Keratinocyte (primary cell): ENCODE data around the gene GRIPAP1. TPM values are rescaled to one million over a fixed set of nuclear protein-coding genes. Genes with fewer than 3 reads are reported as not detected.

Source experiments
- DNase-seq: peaks from one replicate; pipeline ENCODE4 v3.0.0-alpha.2; 2011; ENCODE audit warnings: low read depth, missing footprints, low spot score
- FAIRE-seq: peaks from 2 replicates; lab custom pipeline; 2011; peaks lifted over from hg19 to GRCh38; lab: Jason Lieb, UNC
- H2AFZ ChIP-seq: 2 replicates; pipeline ENCODE4 v1.6.0; 2012; ENCODE audit warnings: low read length, control low read depth, inconsistent platforms; ENCODE audit not compliant: control insufficient read depth
- H3K27ac ChIP-seq: 2 replicates; pipeline ENCODE4 v1.5.1; 2011; ENCODE audit warnings: low read length; ENCODE audit not compliant: control insufficient read depth, insufficient read depth
- H3K27me3 ChIP-seq: 3 replicates; pipeline ENCODE4 v1.6.0; 2011; ENCODE audit warnings: low read length; ENCODE audit not compliant: control insufficient read depth, insufficient read depth; ENCODE audit errors: extremely low read depth
- H3K36me3 ChIP-seq, 2 experiments: 2 replicates in 1 of 2; 3 replicates in 1 of 2; pipeline ENCODE4 v1.5.1; 2011; ENCODE audit warnings: low read length in 2 of 2, mild to moderate bottlenecking in 1 of 2; ENCODE audit not compliant: control insufficient read depth in 2 of 2, insufficient read depth in 2 of 2; ENCODE audit errors: extremely low read depth in 1 of 2
- H3K4me1 ChIP-seq: 3 replicates; pipeline ENCODE4 v1.5.1; 2011; ENCODE audit warnings: low read length; ENCODE audit not compliant: control insufficient read depth, insufficient read depth; ENCODE audit errors: extremely low read depth
- H3K4me2 ChIP-seq: 3 replicates; pipeline ENCODE4 v1.6.0; 2011; ENCODE audit warnings: low read depth, low read length; ENCODE audit not compliant: control insufficient read depth, insufficient read depth; ENCODE audit errors: extremely low read depth
- H3K4me3 ChIP-seq, 3 experiments: fragments of 200-600 bp in 1 of 3; sonication (generic) in 1 of 3; 2 replicates in 2 of 3; 3 replicates in 1 of 3; pipeline ENCODE4 v1.5.1; 2011 to 2016; ENCODE audit warnings: low read length in 3 of 3, mild to moderate bottlenecking in 3 of 3, control low read depth in 2 of 3, inconsistent platforms in 1 of 3, low read depth in 1 of 3, mixed read lengths in 1 of 3, mixed run types in 1 of 3, moderate library complexity in 1 of 3; ENCODE audit not compliant: control insufficient read depth in 2 of 3, insufficient read depth in 2 of 3; ENCODE audit errors: extremely low read depth in 1 of 3
- H3K79me2 ChIP-seq: 2 replicates; pipeline ENCODE4 v1.6.0; 2012; ENCODE audit warnings: low read length; ENCODE audit not compliant: control insufficient read depth, insufficient read depth
- H3K9ac ChIP-seq: 3 replicates; pipeline ENCODE4 v1.6.0; 2011; ENCODE audit warnings: low read length; ENCODE audit not compliant: control insufficient read depth, insufficient read depth; ENCODE audit errors: extremely low read depth
- H3K9me1 ChIP-seq: 3 replicates; pipeline ENCODE4 v1.6.0; 2011; ENCODE audit warnings: low read length; ENCODE audit not compliant: control insufficient read depth, insufficient read depth; ENCODE audit errors: extremely low read depth
- H3K9me3 ChIP-seq: 2 replicates; pipeline ENCODE4 v1.5.1; 2012; ENCODE audit warnings: low read depth, low read length; ENCODE audit not compliant: control insufficient read depth
- H4K20me1 ChIP-seq: 3 replicates; pipeline ENCODE4 v1.6.0; 2011; ENCODE audit warnings: low read length; ENCODE audit not compliant: control insufficient read depth, insufficient read depth; ENCODE audit errors: extremely low read depth
- EZH2 ChIP-seq: IDR thresholded peaks from one replicate; pipeline ENCODE4 v1.6.1; 2012; ENCODE audit warnings: inconsistent platforms, mild to moderate bottlenecking, low read length, moderate library complexity
- dilution Hi-C: fragments of 300-500 bp; cut with MboI; formaldehyde crosslinking; loops from one replicate; pipeline ENCODE4 v1.7.0; 2020; ENCODE audit warnings: low sequenced_read_pairs; ENCODE audit not compliant: extremely low pct_ligation_motif_present
- polyA plus RNA-seq, 5 experiments: library from polyadenylated mRNA; depleted of rRNA in 3 of 5; stranded (reverse) in 3 of 5; stranded (forward) in 1 of 5; unstranded in 1 of 5; fragments of >200 nt; gene quantifications; 1 replicate in 1 of 5; 2 replicates in 3 of 5; 3 replicates in 1 of 5; pipeline versions ENCODE4 v1.2.1 to v1.2.3, GENCODE V29; 2011 to 2012; ENCODE audit warnings: missing spikeins in 2 of 5, low read depth in 1 of 5, low replicate concordance in 1 of 5
- TF ChIP-seq, protein P1 (sequence below), 3 experiments: IDR thresholded peaks in 1 of 3; conservative IDR thresholded peaks in 1 of 3; optimal IDR thresholded peaks in 1 of 3; 2 replicates in 2 of 3; 3 replicates in 1 of 3; pipeline versions ENCODE3 to v1.5.1; 2011; ENCODE audit warnings: low read length in 3 of 3, mild to moderate bottlenecking in 3 of 3, moderate library complexity in 2 of 3, control low read depth in 1 of 3, inconsistent platforms in 1 of 3; ENCODE audit not compliant: insufficient read depth in 2 of 3; ENCODE audit errors: extremely low read depth in 1 of 3

The GRIPAP1 gene
- polyA plus RNA-seq, 1 donor (not counting 4 experiments of a cell fraction or from before 2014, with no cell fraction given): 23.0 TPM

GRCh38 chrX:48934581-48935300 is 67.3 kb downstream of the GRIPAP1 start:
- no peak for DNase-seq
- H4K20me1 ChIP-seq: no peaks in the 10 kb centered on the region
- H3K79me2 ChIP-seq: peaks cover 7% of the 10 kb centered on the region
- H3K27ac ChIP-seq: no peak overlapping the region
- no peak overlapping the region for H3K4me3 ChIP-seq
- no peaks in the 10 kb centered on the region for H3K9me1 ChIP-seq
- no peaks in the 10 kb centered on the region for H3K4me1 ChIP-seq
- no peak for TF ChIP-seq EZH2
- TF ChIP-seq, protein P1, sequence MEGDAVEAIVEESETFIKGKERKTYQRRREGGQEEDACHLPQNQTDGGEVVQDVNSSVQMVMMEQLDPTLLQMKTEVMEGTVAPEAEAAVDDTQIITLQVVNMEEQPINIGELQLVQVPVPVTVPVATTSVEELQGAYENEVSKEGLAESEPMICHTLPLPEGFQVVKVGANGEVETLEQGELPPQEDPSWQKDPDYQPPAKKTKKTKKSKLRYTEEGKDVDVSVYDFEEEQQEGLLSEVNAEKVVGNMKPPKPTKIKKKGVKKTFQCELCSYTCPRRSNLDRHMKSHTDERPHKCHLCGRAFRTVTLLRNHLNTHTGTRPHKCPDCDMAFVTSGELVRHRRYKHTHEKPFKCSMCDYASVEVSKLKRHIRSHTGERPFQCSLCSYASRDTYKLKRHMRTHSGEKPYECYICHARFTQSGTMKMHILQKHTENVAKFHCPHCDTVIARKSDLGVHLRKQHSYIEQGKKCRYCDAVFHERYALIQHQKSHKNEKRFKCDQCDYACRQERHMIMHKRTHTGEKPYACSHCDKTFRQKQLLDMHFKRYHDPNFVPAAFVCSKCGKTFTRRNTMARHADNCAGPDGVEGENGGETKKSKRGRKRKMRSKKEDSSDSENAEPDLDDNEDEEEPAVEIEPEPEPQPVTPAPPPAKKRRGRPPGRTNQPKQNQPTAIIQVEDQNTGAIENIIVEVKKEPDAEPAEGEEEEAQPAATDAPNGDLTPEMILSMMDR (optimal IDR thresholded peaks at IDR 0.05 in 1 of 3, IDR thresholded peaks at IDR 0.05 in 1 of 3, conservative IDR thresholded peaks at IDR 0.05 in 1 of 3; ENCODE audit: extremely low read depth in 1 of 3, insufficient read depth in 2 of 3, low read length in 3 of 3): no peak
- peaks cover under 1 to 4% of the 10 kb centered on the region in 2 experiments for H3K36me3 ChIP-seq
- no peak for FAIRE-seq
- H2AFZ ChIP-seq: no peak overlapping the region
- H3K9ac ChIP-seq: no peak overlapping the region
- H3K4me2 ChIP-seq: no peak overlapping the region
- H3K9me3 ChIP-seq: no peaks in the 10 kb centered on the region
- no peaks in the 10 kb centered on the region for H3K27me3 ChIP-seq
- dilution Hi-C loops: no loop called here

GRCh38 chrX:48933757-48934156 is 68.3 kb downstream of the GRIPAP1 start:
- Histone ChIP-seq H3K4me3 (no peak overlapping the region), H3K4me1 (no peaks in the 10 kb centered on the region), H3K36me3 (peaks cover 0 to 4% of the 10 kb centered on the region in 2 experiments), H3K9ac (no peak overlapping the region), H3K79me2 (peaks cover under 1% of the 10 kb centered on the region), H3K9me3 (no peaks in the 10 kb centered on the region), H3K27me3 (no peaks in the 10 kb centered on the region), H3K27ac (no peak overlapping the region), H4K20me1 (no peaks in the 10 kb centered on the region), H2AFZ (no peak overlapping the region), H3K9me1 (no peaks in the 10 kb centered on the region), H3K4me2 (no peak overlapping the region)
- DNase-seq: no peak
- dilution Hi-C loops: no loop called here
- FAIRE-seq: no peak
- no peak for TF ChIP-seq EZH2
